Tibial nerve (tissue), 4 donors: ENCODE measurements around the gene PIH1D1. TPM values are rescaled to one million over a fixed set of nuclear protein-coding genes. Genes with fewer than 3 reads are reported as not detected.

Experiments used
- DNase-seq, 2 donors: peaks; one replicate each; pipeline ENCODE4 v3.0.0-alpha.2; 2019; ENCODE audit warnings: low spot score in 2 of 2
- H3K27ac ChIP-seq, 4 donors: fragments of 200-600 bp; sonication (generic) in 3 of 4; one replicate each; pipeline ENCODE4 v1.5.1; 2017 to 2019; ENCODE audit warnings: mild to moderate bottlenecking in 1 of 4
- H3K27me3 ChIP-seq, 2 donors: fragments of 200-600 bp; sonication (generic) in 1 of 2; one replicate each; pipeline versions ENCODE4 v1.5.1 to v1.6.0; 2017 to 2019
- H3K36me3 ChIP-seq, 3 donors: fragments of 200-600 bp; sonication (generic); one replicate each; pipeline ENCODE4 v1.5.1; 2018 to 2019
- H3K4me1 ChIP-seq, 4 donors: fragments of 200-600 bp; sonication (generic) in 3 of 4; one replicate each; pipeline ENCODE4 v1.5.1; 2017 to 2019
- H3K4me3 ChIP-seq, 4 donors: fragments of 200-600 bp; sonication (generic) in 3 of 4; one replicate each; pipeline ENCODE4 v1.5.1; 2017 to 2019; ENCODE audit warnings: mild to moderate bottlenecking in 1 of 4, moderate library complexity in 1 of 4
- H3K9me3 ChIP-seq, 4 donors: fragments of 200-600 bp; sonication (generic) in 3 of 4; one replicate each; pipeline ENCODE4 v1.5.1; 2017 to 2019
- CTCF ChIP-seq, 5 experiments: fragments of 200-600 bp in 3 of 5; fragments of 450-650 bp in 2 of 5; sonication (generic) in 3 of 5; IDR thresholded peaks; one replicate each; pipeline ENCODE4 v1.5.1; 2016 to 2019; ENCODE audit warnings: antibody characterized with exemption in 5 of 5, mild to moderate bottlenecking in 3 of 5, moderate library complexity in 2 of 5
- EP300 ChIP-seq, 2 donors: sonication (generic); formaldehyde crosslinking; IDR thresholded peaks; one replicate each; pipeline ENCODE4 v1.6.1; 2017; ENCODE audit warnings: antibody characterized with exemption in 2 of 2, mild to moderate bottlenecking in 1 of 2
- POLR2A ChIP-seq, 2 donors: fragments of 450-650 bp; IDR thresholded peaks; one replicate each; pipeline ENCODE4 v1.6.1; 2017; ENCODE audit warnings: antibody characterized with exemption in 2 of 2, mild to moderate bottlenecking in 2 of 2, moderate library complexity in 2 of 2
- WGBS, 2 donors: methylation state at CpG; one replicate each; pipeline ENCODE4 v1.1.5; 2018; 5-methylcytosine and 5-hydroxymethylcytosine counted together
- total RNA-seq, 4 donors: library from RNA; depleted of rRNA; stranded (reverse); fragments of >200 nt; gene quantifications; one replicate each; pipeline ENCODE4 v1.1.0, GENCODE V29; 2016

The PIH1D1 gene
- total RNA-seq, 4 donors from 2014 or later: 85.0 to 128 (median 110) TPM

DNA sequence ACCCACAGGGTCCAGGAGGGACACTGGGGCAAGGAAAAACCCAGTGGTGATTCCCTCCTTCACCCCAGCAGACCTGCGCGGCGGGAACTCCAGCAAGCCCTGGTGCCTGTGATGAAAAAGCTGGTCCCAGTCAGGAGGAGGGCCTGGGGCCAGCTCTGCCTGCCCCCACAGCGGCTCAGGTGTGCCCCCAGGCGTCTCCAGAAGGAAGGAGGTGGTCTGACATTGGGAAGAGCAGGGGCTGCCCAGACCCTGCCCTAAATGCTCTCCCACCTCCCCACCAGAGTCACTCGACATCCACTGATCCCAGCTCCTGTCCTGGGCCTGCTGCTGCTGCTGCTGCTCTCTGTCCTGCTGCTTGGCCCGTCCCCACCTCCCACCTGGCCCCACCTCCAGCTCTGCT is 34.5 kb downstream of the PIH1D1 start:
- Histone ChIP-seq H3K27me3 (peaks cover 0 to 97% of the 10 kb centered on the region in 2 donors), H3K4me1 (peaks cover 0 to 17% (median under 1%) of the 10 kb centered on the region in 4 donors), H3K9me3 (no peaks in the 10 kb centered on the region), H3K4me3 (no peak overlapping the region), H3K36me3 (no peaks in the 10 kb centered on the region), H3K27ac (no peak overlapping the region)
- WGBS, 2 donors: 53 to 63% methylated on average over 2 to 5 of the region's 7 CpGs
- no peak for TF ChIP-seq CTCF (IDR thresholded peaks at IDR 0.05)
- TF ChIP-seq EP300 (IDR thresholded peaks at IDR 0.05): no peak
- no peak for TF ChIP-seq POLR2A (IDR thresholded peaks at IDR 0.05)
- no peak for DNase-seq

GRCh38 chr19:49415810-49416200 is 35.8 kb downstream of the PIH1D1 start:
- TF ChIP-seq CTCF (IDR thresholded peaks at IDR 0.05): no peak
- TF ChIP-seq EP300 (IDR thresholded peaks at IDR 0.05): no peak
- TF ChIP-seq POLR2A (IDR thresholded peaks at IDR 0.05): no peak
- Histone ChIP-seq H3K27me3 (peaks cover 0 to 84% of the 10 kb centered on the region in 2 donors), H3K36me3 (no peaks in the 10 kb centered on the region), H3K4me3 (no peak overlapping the region), H3K9me3 (no peaks in the 10 kb centered on the region), H3K4me1 (peaks cover 0 to 4% (median 0%) of the 10 kb centered on the region in 4 donors), H3K27ac (no peak overlapping the region)
- 75 to 78% methylated on average over 2 of the region's 2 CpGs for WGBS, 2 donors
- no peak for DNase-seq

- peaks cover 0 to 79% of the 10 kb centered on the region in 2 donors for H3K27me3 ChIP-seq
These were observed 36.4 kb downstream of the PIH1D1 start for GRCh38 chr19:49415102-49415809.

DNA sequence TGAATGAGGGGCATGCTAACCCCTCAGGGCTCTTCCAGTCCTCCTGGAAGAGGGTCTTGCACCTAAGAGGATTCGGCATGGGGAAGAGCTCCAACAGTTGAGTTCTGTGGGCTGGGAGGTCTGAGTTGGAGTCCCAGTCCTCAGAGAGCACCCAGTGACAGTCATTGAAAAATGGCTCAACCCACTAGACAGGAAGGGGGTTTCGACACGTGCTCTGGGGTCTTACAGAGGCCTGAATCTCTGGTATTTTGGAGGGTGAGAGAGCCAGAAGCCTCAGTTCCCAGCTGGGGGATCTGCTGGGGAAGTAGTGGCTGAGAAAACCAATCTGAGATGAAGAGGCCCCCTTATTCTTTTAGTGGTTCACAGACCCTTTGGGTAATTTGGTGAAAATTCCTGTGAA is 37.4 kb downstream of the PIH1D1 start:
- DNase-seq: no peak
- no peaks in the 10 kb centered on the region for H3K36me3 ChIP-seq
- no peak overlapping the region for H3K27ac ChIP-seq
- no peaks in the 10 kb centered on the region for H3K9me3 ChIP-seq
- WGBS, 2 donors: 88 to 90% methylated on average over 3 of the region's 3 CpGs
- peaks cover 0 to 9% (median 0%) of the 10 kb centered on the region in 4 donors for H3K4me1 ChIP-seq
- H3K27me3 ChIP-seq: peaks cover 0 to 69% of the 10 kb centered on the region in 2 donors
- TF ChIP-seq CTCF (IDR thresholded peaks at IDR 0.05): no peak
- TF ChIP-seq EP300 (IDR thresholded peaks at IDR 0.05): no peak
- no peak for TF ChIP-seq POLR2A (IDR thresholded peaks at IDR 0.05)
- no peak overlapping the region for H3K4me3 ChIP-seq

More at GRCh38 chr19:49415102-49415809, 36.4 kb downstream of the PIH1D1 start:
- Histone ChIP-seq H3K36me3 (no peaks in the 10 kb centered on the region), H3K4me1 (no peaks in the 10 kb centered on the region), H3K9me3 (no peaks in the 10 kb centered on the region), H3K27ac (no peak overlapping the region), H3K4me3 (no peak overlapping the region)
- no peak for TF ChIP-seq CTCF (IDR thresholded peaks at IDR 0.05)
- TF ChIP-seq POLR2A (IDR thresholded peaks at IDR 0.05): no peak
- no peak for TF ChIP-seq EP300 (IDR thresholded peaks at IDR 0.05)
- DNase-seq: no peak
- WGBS, 2 donors: 30 to 48% methylated on average over 9 to 15 of the region's 15 CpGs

GRCh38 chr19:49413348-49413747 is 38.3 kb downstream of the PIH1D1 start:
- TF ChIP-seq EP300 (IDR thresholded peaks at IDR 0.05) (no peak), CTCF (IDR thresholded peaks at IDR 0.05) (no peak), POLR2A (IDR thresholded peaks at IDR 0.05) (no peak)
- 44 to 53% methylated on average over 8 to 9 of the region's 9 CpGs for WGBS, 2 donors
- peaks cover 0 to 59% of the 10 kb centered on the region in 2 donors for H3K27me3 ChIP-seq

More at GRCh38 chr19:49413348-49413747, 38.3 kb downstream of the PIH1D1 start:
- Histone ChIP-seq H3K36me3 (no peaks in the 10 kb centered on the region), H3K4me3 (no peak overlapping the region), H3K9me3 (no peaks in the 10 kb centered on the region), H3K27ac (no peak overlapping the region), H3K4me1 (peaks cover 0 to 12% (median 0%) of the 10 kb centered on the region in 4 donors)
- no peak for DNase-seq
